Activated gamma-delta T cell treated with anti-CD3 and anti-CD28 coated beads, Interleukin-2, amount 50 U/mL, for 16 hours (primary cell): ENCODE measurements around the gene PALD1.
"Not testable (repeated sequence)": the region's sequence is repeated elsewhere in the genome, so short reads cannot be mapped to it uniquely, and the experiment has no call there.

Experiments used
- DNase-seq: peaks from one replicate; pipeline ENCODE4 v3.0.0-alpha.2; 2020; ENCODE audit warnings: low read depth

Gene PALD1

GRCh38 chr10:70482982-70483760 is 4.6 kb downstream of the PALD1 start:
- no peak for DNase-seq

GRCh38 chr10:70483872-70484271 is 5.3 kb downstream of the PALD1 start:
- DNase-seq, result not testable (repeated sequence)

- no peak for DNase-seq
Observed at GRCh38 chr10:70487824-70488223, 9.3 kb downstream of the PALD1 start.

- DNase-seq, result no peak
Observed at GRCh38 chr10:70490142-70490541, 11.6 kb downstream of the PALD1 start.

- no peak for DNase-seq
Observed at GRCh38 chr10:70491614-70492013, 13.0 kb downstream of the PALD1 start.

GRCh38 chr10:70492786-70493659 is 14.5 kb downstream of the PALD1 start:
- DNase-seq, result no peak

- no peak for DNase-seq
Observed at GRCh38 chr10:70493660-70494234, 15.2 kb downstream of the PALD1 start.

GRCh38 chr10:70494536-70494935 is 16.0 kb downstream of the PALD1 start:
- DNase-seq, result no peak

- no peak for DNase-seq
Observed at GRCh38 chr10:70494966-70495365, 16.4 kb downstream of the PALD1 start.

GRCh38 chr10:70495691-70496261 is 17.2 kb downstream of the PALD1 start:
- DNase-seq, result no peak

GRCh38 chr10:70496341-70497119 is 18.0 kb downstream of the PALD1 start:
- no peak for DNase-seq

- DNase-seq, result no peak
Observed at GRCh38 chr10:70497120-70497545, 18.6 kb downstream of the PALD1 start.

- DNase-seq, result no peak
Observed at GRCh38 chr10:70498970-70499835, 20.6 kb downstream of the PALD1 start.

GRCh38 chr10:70499836-70500167 is 21.2 kb downstream of the PALD1 start:
- DNase-seq, result no peak

- no peak for DNase-seq
Observed at GRCh38 chr10:70500368-70500767, 21.8 kb downstream of the PALD1 start.

GRCh38 chr10:70500812-70501301 is 22.3 kb downstream of the PALD1 start:
- DNase-seq, result no peak

- no peak for DNase-seq
Observed at GRCh38 chr10:70502406-70502805, 23.8 kb downstream of the PALD1 start.

- DNase-seq, result no peak
Observed at GRCh38 chr10:70503776-70504175, 25.2 kb downstream of the PALD1 start.

GRCh38 chr10:70504521-70505358 is 26.2 kb downstream of the PALD1 start:
- no peak for DNase-seq

GRCh38 chr10:70505908-70506307 is 27.3 kb downstream of the PALD1 start:
- no peak for DNase-seq
